ENCODE data around the gene AUTS2. TPM values are rescaled to one million over a fixed set of nuclear protein-coding genes. Genes with fewer than 3 reads are reported as not detected.

Gene AUTS2
- polyA plus RNA-seq, 3 donors: 0.08 to 0.35 TPM; not detected in 1

DNA sequence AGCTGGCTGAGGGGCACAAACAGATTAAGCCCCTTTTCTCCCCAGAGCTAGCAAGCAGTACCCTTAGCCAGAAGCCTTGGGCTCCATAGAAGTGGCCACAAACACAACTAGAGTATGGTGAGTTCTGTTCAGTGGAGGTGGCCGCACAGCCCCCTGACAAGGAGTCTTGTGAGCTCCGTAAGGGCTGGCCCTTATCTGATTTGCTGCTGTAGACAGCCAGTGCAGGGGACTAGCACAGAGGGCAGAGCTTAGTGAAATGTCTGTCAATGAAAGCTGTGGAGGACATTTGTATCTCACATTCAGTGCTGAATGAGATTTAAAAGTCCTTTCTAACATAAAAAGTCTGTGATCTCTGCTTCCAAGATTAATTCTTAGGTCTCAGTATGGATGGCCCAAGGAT, 137.3 kb downstream of the AUTS2 start:
- Histone ChIP-seq H3K27me3 (ENCODE audit: control insufficient read depth in 2 of 2, insufficient read depth in 2 of 2, low read length in 2 of 2) (no peaks in the 10 kb centered on the region), H3K9me3 (replicated peaks in 1 of 2; ENCODE audit: control insufficient read depth in 1 of 2, insufficient read depth in 1 of 2, low read length in 2 of 2) (no peaks in the 10 kb centered on the region), H4K20me1 (ENCODE audit: insufficient read depth, low read length) (no peaks in the 10 kb centered on the region), H2AFZ (ENCODE audit: insufficient read depth, low read depth, low read length, poor library complexity, severe bottlenecking) (no peak overlapping the region), H3K4me1 (ENCODE audit: control insufficient read depth in 1 of 2, insufficient read depth in 2 of 2, low read length in 2 of 2) (no peaks in the 10 kb centered on the region), H3K4me3 (replicated peaks in 1 of 3; ENCODE audit: low read depth in 2 of 3, low read length in 3 of 3) (no peak overlapping the region), H3K27ac (ENCODE audit: low read depth in 1 of 2, low read length in 2 of 2) (no peak overlapping the region), H3K4me2 (replicated peaks; ENCODE audit: extremely low read depth, low read length, poor library complexity, severe bottlenecking) (no peak overlapping the region), H3K79me2 (ENCODE audit: insufficient read depth, low read length) (no peaks in the 10 kb centered on the region), H3K9ac (ENCODE audit: insufficient read depth, low read length, poor library complexity, severe bottlenecking) (no peak overlapping the region), H3K36me3 (replicated peaks in 1 of 2; ENCODE audit: control insufficient read depth in 1 of 2, insufficient read depth in 2 of 2, low read length in 2 of 2) (no peaks in the 10 kb centered on the region)
- WGBS (ENCODE audit: insufficient coverage): 84% methylated on average over 2 of the region's 2 CpGs
- TF ChIP-seq CTCF (IDR thresholded peaks at IDR 0.05): no peak
- Mint-ChIP-seq H3K4me3 (no peak overlapping the region), H3K9me3 (no peaks in the 10 kb centered on the region), H3K27ac (no peak overlapping the region), H3K36me3 (no peaks in the 10 kb centered on the region), H3K4me1 (peaks cover 3% of the 10 kb centered on the region), H3K27me3 (ENCODE audit: low read depth in 3 of 3) (no peaks in the 10 kb centered on the region)
- intact Hi-C loops (cut with micrococcal nuclease): no loop called here
- no peak for DNase-seq

DNA sequence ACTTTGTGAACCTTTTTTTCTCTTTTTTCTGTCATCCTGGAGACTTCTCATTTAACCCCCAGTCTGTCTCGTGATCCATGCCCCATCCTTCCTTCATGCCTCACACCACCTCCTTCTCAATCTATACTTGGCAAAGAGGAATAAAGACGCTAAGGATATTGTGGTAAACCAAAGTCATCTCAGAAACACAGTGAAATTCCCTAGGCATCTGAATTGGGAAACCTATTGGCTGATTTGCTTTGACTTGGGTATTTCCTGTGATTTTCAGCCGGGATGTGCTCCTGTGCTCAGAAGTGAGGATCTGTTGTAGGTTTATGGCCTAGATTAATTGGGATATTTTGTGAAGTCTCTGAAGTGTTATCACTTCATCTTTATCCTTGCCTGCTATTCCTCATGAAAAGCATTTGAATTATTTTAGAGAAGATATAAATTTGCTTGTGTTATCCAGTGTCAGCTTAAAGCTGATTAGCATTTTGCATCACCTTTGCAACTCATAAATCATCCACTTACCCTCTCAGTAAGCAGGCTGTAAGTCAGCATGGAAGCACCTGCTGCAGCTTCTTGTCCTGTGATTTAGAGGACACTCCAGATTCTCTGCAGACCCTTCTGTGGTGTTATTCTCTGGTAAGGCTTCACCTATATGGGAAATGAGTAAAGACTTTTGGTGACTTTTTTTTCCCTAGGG, 138.0 kb downstream of the AUTS2 start:
- Histone ChIP-seq H3K27ac (ENCODE audit: low read depth in 1 of 2, low read length in 2 of 2) (no peak overlapping the region), H3K9ac (ENCODE audit: insufficient read depth, low read length, poor library complexity, severe bottlenecking) (no peak overlapping the region), H2AFZ (ENCODE audit: insufficient read depth, low read depth, low read length, poor library complexity, severe bottlenecking) (no peak overlapping the region), H3K4me1 (ENCODE audit: control insufficient read depth in 1 of 2, insufficient read depth in 2 of 2, low read length in 2 of 2) (no peaks in the 10 kb centered on the region), H3K36me3 (replicated peaks in 1 of 2; ENCODE audit: control insufficient read depth in 1 of 2, insufficient read depth in 2 of 2, low read length in 2 of 2) (no peaks in the 10 kb centered on the region), H3K4me3 (replicated peaks in 1 of 3; ENCODE audit: low read depth in 2 of 3, low read length in 3 of 3) (no peak overlapping the region), H4K20me1 (ENCODE audit: insufficient read depth, low read length) (no peaks in the 10 kb centered on the region), H3K27me3 (ENCODE audit: control insufficient read depth in 2 of 2, insufficient read depth in 2 of 2, low read length in 2 of 2) (no peaks in the 10 kb centered on the region), H3K4me2 (replicated peaks; ENCODE audit: extremely low read depth, low read length, poor library complexity, severe bottlenecking) (no peak overlapping the region), H3K79me2 (ENCODE audit: insufficient read depth, low read length) (no peaks in the 10 kb centered on the region), H3K9me3 (replicated peaks in 1 of 2; ENCODE audit: control insufficient read depth in 1 of 2, insufficient read depth in 1 of 2, low read length in 2 of 2) (no peaks in the 10 kb centered on the region)
- no CpG with 5 or more reads among the region's 3 CpGs for WGBS (ENCODE audit: insufficient coverage)
- Mint-ChIP-seq H3K9me3 (no peaks in the 10 kb centered on the region), H3K27ac (no peak overlapping the region), H3K4me1 (peaks cover 3% of the 10 kb centered on the region), H3K36me3 (no peaks in the 10 kb centered on the region), H3K4me3 (no peak overlapping the region), H3K27me3 (ENCODE audit: low read depth in 3 of 3) (no peaks in the 10 kb centered on the region)
- no peak for TF ChIP-seq CTCF (IDR thresholded peaks at IDR 0.05)
- DNase-seq: no peak
- intact Hi-C loops (cut with micrococcal nuclease): no loop called here

Measured in CD14-positive monocyte (primary cell).